Measurements from ENCODE around the gene IARS1. TPM values are rescaled to one million over a fixed set of nuclear protein-coding genes. Genes with fewer than 3 reads are reported as not detected.
A peak's percentile ranks its signal among the peaks of the same experiment; 100 is the strongest.

The IARS1 gene
- 100 to 1,000 TPM in 3 of 4 donors, 10 to 100 TPM in 1; 73.2 to 234 (median 161) TPM for total RNA-seq

DNA sequence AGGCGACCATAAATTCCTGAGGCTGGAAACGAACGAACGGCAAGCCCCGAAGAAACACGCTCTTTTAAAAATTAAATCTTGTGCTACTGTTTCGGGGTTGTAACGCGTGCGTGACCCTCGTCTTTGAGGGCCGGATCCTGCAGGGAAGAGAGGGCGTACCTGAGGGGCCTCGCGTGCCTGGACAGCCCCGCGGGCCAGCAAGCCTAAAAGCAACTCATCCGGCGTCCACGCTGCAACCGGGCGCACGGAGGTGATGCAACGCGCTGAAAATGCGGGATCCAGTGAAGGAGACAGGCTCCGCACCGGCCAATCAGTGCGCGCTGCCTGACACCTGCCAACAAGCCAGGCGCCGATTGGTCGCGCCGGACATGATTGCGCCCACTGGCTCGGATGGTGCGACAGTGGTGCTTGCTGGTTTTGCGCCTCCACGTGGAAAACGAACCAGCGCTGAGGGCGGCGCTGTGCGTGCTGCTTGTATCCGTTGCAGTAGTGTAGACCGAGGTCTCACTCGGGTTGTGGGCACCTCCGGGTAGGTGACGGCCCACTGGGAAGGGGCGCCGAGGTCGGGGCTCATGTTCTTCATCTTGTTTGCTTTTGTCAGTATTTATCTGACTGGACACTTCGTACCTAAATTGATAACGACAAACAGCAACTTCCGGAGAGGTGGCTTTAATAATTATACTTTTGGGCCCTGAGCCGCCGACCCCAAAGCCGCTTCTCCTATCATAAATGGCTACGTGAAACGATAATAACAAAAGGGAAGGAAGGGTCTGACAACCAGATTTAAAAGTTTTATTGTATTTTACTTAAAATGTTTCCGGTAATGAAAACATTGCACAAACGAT is at the start of gene IARS1:
Gene IARS1, minus strand, starts transcription at position 246 of the 845 bp plus-strand sequence. CDS start 4,278 bp downstream, outside the sequence.
- peak; percentile 98 to 100 for DNase-seq
- no peaks in the 10 kb centered on the region for H3K4me1 ChIP-seq
- no peaks in the 10 kb centered on the region for H3K27me3 ChIP-seq
- peak within 1 kb of the TSS; percentile 80 to 83 for H3K27ac ChIP-seq
- H3K36me3 ChIP-seq: no peaks in the 10 kb centered on the region
- H3K4me3 ChIP-seq: peak within 1 kb of the TSS; percentile 69 to 72
- intact Hi-C loops (cut with DNase I; ENCODE audit: low total_unique reads): no loop called here
- TF ChIP-seq, protein P1, sequence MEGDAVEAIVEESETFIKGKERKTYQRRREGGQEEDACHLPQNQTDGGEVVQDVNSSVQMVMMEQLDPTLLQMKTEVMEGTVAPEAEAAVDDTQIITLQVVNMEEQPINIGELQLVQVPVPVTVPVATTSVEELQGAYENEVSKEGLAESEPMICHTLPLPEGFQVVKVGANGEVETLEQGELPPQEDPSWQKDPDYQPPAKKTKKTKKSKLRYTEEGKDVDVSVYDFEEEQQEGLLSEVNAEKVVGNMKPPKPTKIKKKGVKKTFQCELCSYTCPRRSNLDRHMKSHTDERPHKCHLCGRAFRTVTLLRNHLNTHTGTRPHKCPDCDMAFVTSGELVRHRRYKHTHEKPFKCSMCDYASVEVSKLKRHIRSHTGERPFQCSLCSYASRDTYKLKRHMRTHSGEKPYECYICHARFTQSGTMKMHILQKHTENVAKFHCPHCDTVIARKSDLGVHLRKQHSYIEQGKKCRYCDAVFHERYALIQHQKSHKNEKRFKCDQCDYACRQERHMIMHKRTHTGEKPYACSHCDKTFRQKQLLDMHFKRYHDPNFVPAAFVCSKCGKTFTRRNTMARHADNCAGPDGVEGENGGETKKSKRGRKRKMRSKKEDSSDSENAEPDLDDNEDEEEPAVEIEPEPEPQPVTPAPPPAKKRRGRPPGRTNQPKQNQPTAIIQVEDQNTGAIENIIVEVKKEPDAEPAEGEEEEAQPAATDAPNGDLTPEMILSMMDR (IDR thresholded peaks at IDR 0.05): peak; percentile 44 to 54 (median 47)
- peak; percentile 53 to 75 for TF ChIP-seq POLR2A (IDR thresholded peaks at IDR 0.05)
- no peaks in the 10 kb centered on the region for H3K9me3 ChIP-seq

GRCh38 chr9:92342825-92343488 is 49.5 kb upstream of the IARS1 start:
- intact Hi-C loops (cut with DNase I; ENCODE audit: low total_unique reads): no loop called here
- no peak for TF ChIP-seq POLR2A (IDR thresholded peaks at IDR 0.05)
- TF ChIP-seq, protein P1 (IDR thresholded peaks at IDR 0.05): peak in 3 of 4 experiments; percentile 24 to 47 (median 44)
- no peak for DNase-seq
- Histone ChIP-seq H3K4me1 (peaks cover 0 to 5% of the 10 kb centered on the region in 2 donors), H3K36me3 (no peaks in the 10 kb centered on the region), H3K4me3 (no peak overlapping the region), H3K27me3 (no peaks in the 10 kb centered on the region), H3K27ac (peak overlapping the region; percentile 61 to 80), H3K9me3 (no peaks in the 10 kb centered on the region)

- no peak for TF ChIP-seq POLR2A (IDR thresholded peaks at IDR 0.05)
- TF ChIP-seq, protein P1 (IDR thresholded peaks at IDR 0.05): no peak
- intact Hi-C loops (cut with DNase I; ENCODE audit: low total_unique reads): no loop called here
- Histone ChIP-seq H3K4me1 (peaks cover 0 to 5% of the 10 kb centered on the region in 2 donors), H3K27ac (peak overlapping the region; percentile 61 to 80), H3K9me3 (no peaks in the 10 kb centered on the region), H3K36me3 (no peaks in the 10 kb centered on the region), H3K27me3 (no peaks in the 10 kb centered on the region), H3K4me3 (no peak overlapping the region)
- no peak for DNase-seq
Measured at GRCh38 chr9:92341578-92341977, 48.1 kb upstream of the IARS1 start.

DNA sequence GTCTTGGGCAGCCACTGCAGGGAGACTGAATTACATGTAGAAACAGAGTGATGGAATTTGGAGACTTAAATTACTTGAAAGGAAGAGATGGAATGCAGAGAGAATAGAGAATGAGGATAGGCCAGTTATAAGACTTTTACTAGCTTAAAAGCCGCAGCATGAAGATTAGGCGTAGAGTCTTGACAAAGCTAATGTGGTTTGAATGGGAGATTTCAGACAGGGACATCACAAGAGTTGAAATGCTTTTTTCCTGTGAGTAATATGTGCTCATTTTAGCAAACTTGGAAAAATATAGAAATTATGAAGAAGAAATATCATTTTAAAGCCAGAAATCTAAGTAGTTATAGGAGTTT is 39.8 kb upstream of the IARS1 start:
- Histone ChIP-seq H3K27ac (peak overlapping the region in 1 of 2 donors; percentile 2), H3K36me3 (no peaks in the 10 kb centered on the region), H3K27me3 (no peaks in the 10 kb centered on the region), H3K4me1 (no peaks in the 10 kb centered on the region), H3K9me3 (no peaks in the 10 kb centered on the region), H3K4me3 (no peak overlapping the region)
- TF ChIP-seq POLR2A (IDR thresholded peaks at IDR 0.05): no peak
- TF ChIP-seq, protein P1 (IDR thresholded peaks at IDR 0.05): no peak
- intact Hi-C loops (cut with DNase I; ENCODE audit: low total_unique reads): no loop called here
- DNase-seq: no peak

All from uterus (tissue), 4 donors.